Liver (tissue), 3 donors: Measurements from ENCODE around the gene EPC2.

Experiments
- CTCF ChIP-seq: fragments of 150-350 bp; IDR thresholded peaks from 2 replicates; pipeline ENCODE4 v1.5.1; 2017; ENCODE audit warnings: improper control_type of control experiment, low read depth, low read length; ENCODE audit not compliant: missing input control
- EGR1 ChIP-seq, 2 donors: IDR thresholded peaks; 2 replicates each; pipeline ENCODE4 v1.6.1; 2016 to 2018; ENCODE audit warnings: antibody characterized with exemption in 2 of 2, low read depth in 2 of 2
- FOXA1 ChIP-seq: IDR thresholded peaks from 2 replicates; pipeline ENCODE4 v1.6.1; 2016; ENCODE audit warnings: antibody characterized with exemption
- GABPA ChIP-seq, 2 donors: IDR thresholded peaks in 1 of 2; conservative IDR thresholded peaks in 1 of 2; 2 replicates each; pipeline ENCODE4 v1.6.1; 2016; ENCODE audit warnings: antibody characterized with exemption in 2 of 2, mild to moderate bottlenecking in 1 of 2, moderate library complexity in 1 of 2
- HNF4A ChIP-seq, 2 donors: conservative IDR thresholded peaks; 2 replicates each; pipeline ENCODE4 v1.6.1; 2016; ENCODE audit warnings: antibody characterized with exemption in 2 of 2, mild to moderate bottlenecking in 2 of 2
- JUND ChIP-seq, 2 donors: IDR thresholded peaks; 2 replicates each; pipeline ENCODE4 v1.6.1; 2016; ENCODE audit warnings: antibody characterized with exemption in 2 of 2
- MAX ChIP-seq: IDR thresholded peaks from 2 replicates; pipeline ENCODE4 v1.6.1; 2016; ENCODE audit warnings: antibody characterized with exemption
- NR2F2 ChIP-seq: IDR thresholded peaks from 2 replicates; pipeline ENCODE4 v1.6.1; 2016; ENCODE audit warnings: antibody characterized with exemption
- REST ChIP-seq: IDR thresholded peaks from 2 replicates; pipeline ENCODE4 v1.6.1; 2016; ENCODE audit warnings: antibody characterized with exemption, mild to moderate bottlenecking
- SP1 ChIP-seq: IDR thresholded peaks from 2 replicates; pipeline ENCODE4 v1.6.1; 2018; ENCODE audit warnings: antibody characterized with exemption, mild to moderate bottlenecking
- YY1 ChIP-seq: IDR thresholded peaks from 2 replicates; pipeline ENCODE4 v1.6.1; 2016; ENCODE audit warnings: antibody characterized with exemption, mild to moderate bottlenecking
- donor health status: healthy.
- donor health status: healthy.

GRCh38 chr2:148720501-148721001 is 76.0 kb downstream of the EPC2 start:
- TF ChIP-seq REST (no peak), CTCF (no peak), EGR1 (IDR thresholded peaks at IDR 0.05; ENCODE audit: low read depth in 2 of 2) (no peak), MAX (no peak), JUND (IDR thresholded peaks at IDR 0.05) (no peak), NR2F2 (no peak), HNF4A (conservative IDR thresholded peaks at IDR 0.05) (no peak), YY1 (no peak), GABPA (IDR thresholded peaks at IDR 0.05 in 1 of 2, conservative IDR thresholded peaks at IDR 0.05 in 1 of 2) (no peak), SP1 (no peak), FOXA1 (no peak)
